Gastrocnemius medialis (tissue), 4 donors: ENCODE results near the gene MYL5. TPM values are rescaled to one million over a fixed set of nuclear protein-coding genes. Genes with fewer than 3 reads are reported as not detected.

Source experiments
- ATAC-seq, 2 donors: fragments of 150-250 bp; one replicate each; pipeline ENCODE4 v1.9.1; 2016
- DNase-seq, 2 donors: peaks; one replicate each; pipeline ENCODE4 v3.0.0-alpha.2; 2019
- H3K27ac ChIP-seq, 4 donors: fragments of 200-600 bp; sonication (generic); 1 replicate in 1 of 4; 2 replicates in 3 of 4; pipeline ENCODE4 v1.5.1; 2016 to 2018; ENCODE audit warnings: mild to moderate bottlenecking in 2 of 4, moderate library complexity in 1 of 4
- H3K27me3 ChIP-seq, 3 donors: fragments of 200-600 bp; sonication (generic) in 2 of 3; 1 replicate in 1 of 3; 2 replicates in 2 of 3; pipeline versions ENCODE4 v1.5.1 to v1.6.0; 2016 to 2019; ENCODE audit warnings: mild to moderate bottlenecking in 1 of 3, moderate library complexity in 1 of 3
- H3K36me3 ChIP-seq, 2 donors: fragments of 200-600 bp; sonication (generic) in 1 of 2; one replicate each; pipeline ENCODE4 v1.5.1; 2017 to 2018
- H3K4me1 ChIP-seq, 2 donors: fragments of 200-600 bp; sonication (generic) in 1 of 2; one replicate each; pipeline ENCODE4 v1.5.1; 2016 to 2017; ENCODE audit warnings: mild to moderate bottlenecking in 2 of 2
- H3K4me3 ChIP-seq, 4 donors: fragments of 200-600 bp; sonication (generic) in 3 of 4; 1 replicate in 1 of 4; 2 replicates in 3 of 4; pipeline ENCODE4 v1.5.1; 2016 to 2019; ENCODE audit warnings: mild to moderate bottlenecking in 2 of 4
- H3K9me3 ChIP-seq, 3 donors: fragments of 200-600 bp; sonication (generic) in 2 of 3; 1 replicate in 1 of 3; 2 replicates in 2 of 3; pipeline ENCODE4 v1.5.1; 2016 to 2019
- CTCF ChIP-seq, 5 experiments: fragments of 450-650 bp in 3 of 5; fragments of 200-600 bp in 2 of 5; sonication (generic) in 2 of 5; IDR thresholded peaks in 4 of 5; conservative IDR thresholded peaks in 1 of 5; 1 replicate in 4 of 5; 2 replicates in 1 of 5; pipeline ENCODE4 v1.5.1; 2016 to 2019; ENCODE audit warnings: antibody characterized with exemption in 5 of 5, mild to moderate bottlenecking in 3 of 5, moderate library complexity in 3 of 5
- POLR2A ChIP-seq, 2 donors: fragments of 450-650 bp; IDR thresholded peaks; one replicate each; pipeline ENCODE4 v1.6.1; 2017; ENCODE audit warnings: antibody characterized with exemption in 2 of 2, mild to moderate bottlenecking in 2 of 2, moderate library complexity in 2 of 2
- in situ Hi-C, 4 donors: fragments of 200-750 bp; cut with MboI; loops; one replicate each; pipeline versions ENCODE4 v1.15.0 to v1.8.0; 2017; ENCODE audit warnings: low sequenced_read_pairs in 4 of 4
- intact Hi-C: fragments of 100-400 bp; cut with DNase I; formaldehyde crosslinking; loops from one replicate; pipeline ENCODE4 v1.15.1; 2023; ENCODE audit warnings: low total_unique reads
- total RNA-seq, 4 donors: library from RNA; depleted of rRNA; stranded (reverse); fragments of >200 nt; gene quantifications; one replicate each; pipeline versions ENCODE4 v1.1.0 to v1.2.3, GENCODE V29; 2016

Gene MYL5
- total RNA-seq, 4 donors from 2014 or later = 1.3 to 20.3 (median 3.6) TPM

DNA sequence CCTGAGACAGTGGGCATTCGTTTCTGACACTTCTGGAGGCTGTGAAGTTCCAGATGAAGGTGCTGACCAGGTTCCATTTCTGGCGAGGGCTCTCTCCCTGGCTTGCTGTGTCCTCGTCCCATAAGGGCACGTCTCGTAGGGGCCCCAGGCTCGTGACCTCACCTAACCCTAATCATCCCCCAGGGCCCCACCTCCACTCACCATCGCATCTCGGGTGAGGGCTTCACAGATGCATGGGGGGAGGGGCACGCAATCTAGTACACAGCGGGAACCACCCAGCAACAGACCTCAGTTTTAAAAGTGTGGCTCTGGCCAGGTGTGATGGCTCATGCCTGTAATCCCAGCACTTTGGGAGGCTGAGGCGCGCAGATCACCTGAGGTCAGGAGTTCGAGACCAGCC, 26.9 kb upstream of the MYL5 start:
- DNase-seq (no peak), ATAC-seq (no peak)
- intact Hi-C loops (no loop called here), in situ Hi-C loops (no loop called here)
- Histone ChIP-seq H3K4me1 (no peaks in the 10 kb centered on the region), H3K36me3 (no peaks in the 10 kb centered on the region), H3K27me3 (peaks cover 18 to 21% (median 19%) of the 10 kb centered on the region in 3 donors), H3K9me3 (no peaks in the 10 kb centered on the region), H3K27ac (no peak overlapping the region), H3K4me3 (no peak overlapping the region)
- TF ChIP-seq CTCF (IDR thresholded peaks at IDR 0.05 in 4 of 5, conservative IDR thresholded peaks at IDR 0.05 in 1 of 5) = no peak
- TF ChIP-seq POLR2A (IDR thresholded peaks at IDR 0.05) = no peak

DNA sequence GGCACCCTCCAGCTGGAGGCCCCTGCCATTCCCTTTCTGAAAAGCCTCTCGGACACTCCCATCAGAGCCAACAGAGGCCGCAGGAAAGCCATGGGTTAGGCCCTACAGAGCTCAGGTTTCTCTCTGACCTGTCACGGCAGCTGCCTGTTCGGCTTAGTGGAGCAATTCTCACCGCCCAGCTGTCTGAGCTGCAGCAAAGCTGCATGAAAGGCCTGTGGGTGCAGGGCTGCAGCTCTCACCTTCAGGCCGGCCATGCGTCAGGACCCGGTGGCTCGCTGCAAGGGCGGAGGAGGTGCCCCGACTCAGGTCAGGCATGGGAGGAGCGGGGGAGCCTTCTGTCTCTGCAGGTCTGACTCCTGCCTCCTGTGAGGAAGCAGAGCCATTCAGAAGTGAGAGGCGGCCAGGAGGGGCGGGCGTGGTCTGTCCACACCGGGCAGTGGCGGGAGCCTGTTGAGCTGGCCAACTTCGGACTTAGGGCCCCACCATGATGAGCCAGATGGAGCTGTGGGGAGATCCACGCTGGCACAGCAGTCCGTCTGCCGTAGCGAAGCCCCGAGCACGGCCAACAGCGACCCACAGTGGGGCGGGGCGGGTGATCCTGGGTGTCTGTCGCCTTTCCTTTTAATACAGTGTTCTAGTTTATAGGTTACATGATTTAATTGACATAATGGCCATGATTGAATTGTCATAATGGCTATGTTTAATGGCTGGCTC, 25.6 kb upstream of the MYL5 start:
- Histone ChIP-seq H3K36me3 (no peaks in the 10 kb centered on the region), H3K4me1 (no peaks in the 10 kb centered on the region), H3K4me3 (no peak overlapping the region), H3K27me3 (peaks cover 18 to 21% (median 19%) of the 10 kb centered on the region in 3 donors), H3K9me3 (no peaks in the 10 kb centered on the region), H3K27ac (no peak overlapping the region)
- no peak for DNase-seq
- ATAC-seq = no peak
- in situ Hi-C loops = no loop called here
- no peak for TF ChIP-seq CTCF (IDR thresholded peaks at IDR 0.05 in 4 of 5, conservative IDR thresholded peaks at IDR 0.05 in 1 of 5)
- intact Hi-C loops = no loop called here

DNA sequence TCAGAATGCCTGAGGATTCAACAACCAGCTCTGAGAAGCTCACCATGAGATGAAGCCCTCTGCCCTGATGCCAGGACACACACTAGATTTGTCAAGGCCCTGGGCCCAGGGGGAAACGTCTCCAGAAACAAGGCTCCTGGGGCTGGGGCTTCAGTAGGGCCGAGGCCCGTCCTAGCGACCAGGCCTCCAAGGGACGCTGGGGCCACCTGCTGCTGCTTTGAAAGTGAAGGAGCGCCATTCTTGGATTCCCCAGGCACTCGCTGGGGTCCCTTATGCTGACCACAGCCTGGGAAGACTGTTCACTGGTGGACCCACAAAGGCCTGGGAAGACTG, 25.1 kb upstream of the MYL5 start:
- no peak overlapping the region for H3K27ac ChIP-seq
- H3K9me3 ChIP-seq = no peaks in the 10 kb centered on the region
- no peak for DNase-seq
- no peak overlapping the region for H3K4me3 ChIP-seq
- in situ Hi-C loops (no loop called here), intact Hi-C loops (no loop called here)
- ATAC-seq = no peak
- peaks cover 18 to 21% (median 19%) of the 10 kb centered on the region in 3 donors for H3K27me3 ChIP-seq
- no peak for TF ChIP-seq CTCF (IDR thresholded peaks at IDR 0.05 in 4 of 5, conservative IDR thresholded peaks at IDR 0.05 in 1 of 5)
- no peaks in the 10 kb centered on the region for H3K36me3 ChIP-seq
- H3K4me1 ChIP-seq = no peaks in the 10 kb centered on the region

DNA sequence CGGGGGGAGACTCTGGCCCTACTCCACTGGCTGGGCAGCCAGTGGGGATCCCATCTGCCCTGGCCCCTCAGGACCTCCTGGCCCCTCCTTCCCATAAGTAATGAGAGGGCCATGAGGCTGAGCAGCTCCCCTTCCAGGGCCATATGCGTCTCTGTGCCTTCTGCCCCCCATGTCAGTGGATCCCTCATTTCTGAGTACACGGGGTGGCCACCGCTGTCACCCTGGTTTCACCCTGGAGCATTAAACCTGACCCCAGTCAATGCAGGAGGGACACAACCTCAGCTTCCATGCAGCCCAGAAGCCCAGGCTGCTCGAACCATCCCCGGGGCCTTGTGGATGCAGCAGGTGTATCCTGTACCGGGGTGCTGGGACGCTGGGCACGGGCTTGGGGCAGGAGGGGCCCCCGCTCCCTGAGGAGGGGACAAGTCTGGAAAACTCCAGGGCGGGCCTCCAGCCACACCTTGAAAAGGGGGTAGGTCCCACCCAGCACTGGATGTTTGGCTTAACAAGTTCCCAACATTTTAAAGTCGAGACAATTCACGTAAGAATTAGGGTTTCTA, 24.5 kb upstream of the MYL5 start:
- peaks cover 19 to 23% (median 20%) of the 10 kb centered on the region in 3 donors for H3K27me3 ChIP-seq
- DNase-seq = no peak
- in situ Hi-C loops (no loop called here), intact Hi-C loops (no loop called here)
- TF ChIP-seq CTCF (IDR thresholded peaks at IDR 0.05 in 4 of 5, conservative IDR thresholded peaks at IDR 0.05 in 1 of 5) (no peak), POLR2A (IDR thresholded peaks at IDR 0.05) (no peak)
- no peak overlapping the region for H3K4me3 ChIP-seq
- no peaks in the 10 kb centered on the region for H3K9me3 ChIP-seq
- no peak for ATAC-seq
- H3K4me1 ChIP-seq = no peaks in the 10 kb centered on the region
- H3K36me3 ChIP-seq = no peaks in the 10 kb centered on the region
- no peak overlapping the region for H3K27ac ChIP-seq

- Histone ChIP-seq H3K4me1 (no peaks in the 10 kb centered on the region), H3K9me3 (no peaks in the 10 kb centered on the region), H3K27ac (no peak overlapping the region), H3K27me3 (peaks cover 20 to 30% (median 22%) of the 10 kb centered on the region in 3 donors), H3K4me3 (no peak overlapping the region), H3K36me3 (no peaks in the 10 kb centered on the region)
- TF ChIP-seq POLR2A (IDR thresholded peaks at IDR 0.05) (no peak), CTCF (IDR thresholded peaks at IDR 0.05 in 4 of 5, conservative IDR thresholded peaks at IDR 0.05 in 1 of 5) (no peak)
- intact Hi-C loops (no loop called here), in situ Hi-C loops (no loop called here)
- ATAC-seq = no peak
- DNase-seq = no peak
Observed at GRCh38 chr4:650461-650860, 23.9 kb upstream of the MYL5 start.
